Measurements from ENCODE around the gene NNT.

NNT gene

GRCh38 chr5:43571237-43571636 is 31.7 kb upstream of the NNT start:
- TF ChIP-seq GATA3 (IDR thresholded peaks at IDR 0.05; ENCODE audit: low read depth, low read length) = no peak
- TF ChIP-seq GATA2 (IDR thresholded peaks at IDR 0.05; ENCODE audit: low read depth, low read length) = no peak

GRCh38 chr5:43572357-43572756 is 30.6 kb upstream of the NNT start:
- TF ChIP-seq GATA3 (IDR thresholded peaks at IDR 0.05; ENCODE audit: low read depth, low read length) (no peak), GATA2 (IDR thresholded peaks at IDR 0.05; ENCODE audit: low read depth, low read length) (no peak)

DNA sequence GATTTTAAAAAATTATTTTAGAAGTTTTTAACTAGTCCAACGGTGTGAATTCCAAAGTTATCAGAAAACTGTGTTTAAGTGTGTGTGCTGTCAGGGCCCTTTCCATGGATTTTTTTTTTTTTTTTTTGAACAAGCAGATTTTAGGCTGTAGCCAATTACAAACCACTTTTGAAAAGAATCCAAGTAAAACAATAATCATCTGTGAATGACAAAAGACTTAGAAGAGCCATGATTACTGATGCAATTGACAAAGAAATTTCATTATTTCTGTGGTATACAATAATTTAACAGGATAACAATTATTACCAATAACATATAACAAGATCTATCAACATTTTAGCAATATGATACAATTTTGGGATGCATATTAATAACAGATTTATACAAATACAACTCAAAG is 29.9 kb upstream of the NNT start:
- no peak for TF ChIP-seq GATA3 (IDR thresholded peaks at IDR 0.05; ENCODE audit: low read depth, low read length)
- no peak for TF ChIP-seq GATA2 (IDR thresholded peaks at IDR 0.05; ENCODE audit: low read depth, low read length)

DNA sequence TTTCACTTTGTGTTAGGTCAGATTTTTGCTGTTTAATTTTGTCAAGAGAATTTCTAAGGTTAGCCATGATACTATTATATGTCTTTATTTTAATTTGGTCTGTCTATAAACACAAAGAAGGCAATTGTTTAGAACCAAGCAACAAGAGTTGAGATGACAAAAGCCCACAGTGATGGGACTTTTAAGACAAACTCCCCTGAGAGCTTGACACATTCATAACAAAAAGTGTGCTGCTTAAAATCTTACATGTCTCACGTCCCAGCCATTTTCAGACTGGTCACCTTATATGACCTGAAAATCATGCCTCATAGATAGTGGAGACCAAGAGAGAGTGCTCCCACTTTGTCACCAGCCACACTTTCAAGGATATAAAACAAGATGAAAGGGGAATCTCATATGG is 21.6 kb upstream of the NNT start:
- TF ChIP-seq GATA3 (IDR thresholded peaks at IDR 0.05; ENCODE audit: low read depth, low read length) = no peak
- no peak for TF ChIP-seq GATA2 (IDR thresholded peaks at IDR 0.05; ENCODE audit: low read depth, low read length)

GRCh38 chr5:43582082-43583005 is 20.6 kb upstream of the NNT start:
- TF ChIP-seq GATA2 (IDR thresholded peaks at IDR 0.05; ENCODE audit: low read depth, low read length) (no peak), GATA3 (IDR thresholded peaks at IDR 0.05; ENCODE audit: low read depth, low read length) (no peak)

DNA sequence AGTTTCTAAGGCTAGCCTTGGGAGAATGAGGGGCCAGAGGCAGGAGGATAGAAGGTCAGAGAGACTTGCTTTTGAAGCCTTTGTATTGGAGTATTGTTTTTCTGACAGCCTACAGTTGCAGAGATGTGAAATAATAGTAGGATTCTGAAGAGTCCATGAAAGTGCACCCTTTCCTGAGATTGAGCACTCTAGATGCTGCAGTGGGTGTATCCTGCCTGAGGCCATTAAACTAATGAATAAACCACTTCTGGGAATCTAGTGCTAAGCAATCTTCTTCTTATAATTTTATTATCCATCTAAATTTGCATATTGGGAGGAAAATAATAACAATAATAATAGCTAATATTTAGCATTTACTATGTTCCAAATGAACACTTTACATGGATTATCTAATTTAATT is 19.3 kb upstream of the NNT start:
- no peak for TF ChIP-seq GATA3 (IDR thresholded peaks at IDR 0.05; ENCODE audit: low read depth, low read length)
- no peak for TF ChIP-seq GATA2 (IDR thresholded peaks at IDR 0.05; ENCODE audit: low read depth, low read length)

- TF ChIP-seq GATA3 (IDR thresholded peaks at IDR 0.05; ENCODE audit: low read depth, low read length) = no peak
- no peak for TF ChIP-seq GATA2 (IDR thresholded peaks at IDR 0.05; ENCODE audit: low read depth, low read length)
Observed at GRCh38 chr5:43584166-43584699, 18.7 kb upstream of the NNT start.

DNA sequence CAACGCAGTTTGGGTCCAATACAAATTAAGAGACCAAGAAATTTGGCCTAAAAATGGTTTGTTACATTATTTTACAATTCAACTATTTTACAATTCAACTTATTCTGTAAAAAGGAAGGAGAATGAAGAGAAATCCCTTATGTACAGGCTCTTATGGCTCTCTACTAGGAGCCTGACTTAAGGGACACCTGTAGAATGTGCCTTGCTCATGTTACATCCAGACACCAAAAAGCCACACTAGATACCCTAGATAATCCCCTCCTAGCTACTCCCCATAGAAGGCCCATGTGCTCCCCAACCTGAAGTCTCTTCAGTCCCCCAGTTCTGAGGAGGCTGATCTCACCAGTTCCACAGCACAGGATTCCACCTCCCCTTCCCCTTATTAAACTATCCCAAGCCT is 14.1 kb upstream of the NNT start:
- TF ChIP-seq GATA2 (IDR thresholded peaks at IDR 0.05; ENCODE audit: low read depth, low read length) (no peak), GATA3 (IDR thresholded peaks at IDR 0.05; ENCODE audit: low read depth, low read length) (no peak)

- TF ChIP-seq GATA2 (IDR thresholded peaks at IDR 0.05; ENCODE audit: low read depth, low read length) = no peak
- TF ChIP-seq GATA3 (IDR thresholded peaks at IDR 0.05; ENCODE audit: low read depth, low read length) = no peak
Observed at GRCh38 chr5:43589310-43589709, 13.7 kb upstream of the NNT start.

GRCh38 chr5:43590700-43591099 is 12.3 kb upstream of the NNT start:
- TF ChIP-seq GATA3 (IDR thresholded peaks at IDR 0.05; ENCODE audit: low read depth, low read length) (no peak), GATA2 (IDR thresholded peaks at IDR 0.05; ENCODE audit: low read depth, low read length) (no peak)

DNA sequence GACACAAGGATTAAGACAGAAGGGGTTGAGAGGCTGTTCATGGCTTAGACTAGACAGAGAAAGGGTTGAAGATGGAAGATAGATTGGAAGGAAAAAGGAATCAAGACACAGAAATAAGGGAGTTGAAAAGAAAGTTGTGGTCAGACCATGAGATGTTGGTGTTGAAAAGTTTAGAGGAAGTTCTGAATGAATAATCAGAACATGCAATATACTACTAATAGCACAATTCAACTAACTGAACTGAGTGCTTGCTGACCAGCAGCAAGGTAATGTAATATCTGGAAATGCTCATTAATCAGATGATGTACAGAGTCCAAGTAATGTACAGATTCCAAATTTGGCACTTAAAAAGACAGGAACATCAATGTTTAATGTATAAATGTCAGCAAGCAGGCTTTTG is 10.6 kb upstream of the NNT start:
- TF ChIP-seq GATA3 (IDR thresholded peaks at IDR 0.05; ENCODE audit: low read depth, low read length) (no peak), GATA2 (IDR thresholded peaks at IDR 0.05; ENCODE audit: low read depth, low read length) (no peak)

DNA sequence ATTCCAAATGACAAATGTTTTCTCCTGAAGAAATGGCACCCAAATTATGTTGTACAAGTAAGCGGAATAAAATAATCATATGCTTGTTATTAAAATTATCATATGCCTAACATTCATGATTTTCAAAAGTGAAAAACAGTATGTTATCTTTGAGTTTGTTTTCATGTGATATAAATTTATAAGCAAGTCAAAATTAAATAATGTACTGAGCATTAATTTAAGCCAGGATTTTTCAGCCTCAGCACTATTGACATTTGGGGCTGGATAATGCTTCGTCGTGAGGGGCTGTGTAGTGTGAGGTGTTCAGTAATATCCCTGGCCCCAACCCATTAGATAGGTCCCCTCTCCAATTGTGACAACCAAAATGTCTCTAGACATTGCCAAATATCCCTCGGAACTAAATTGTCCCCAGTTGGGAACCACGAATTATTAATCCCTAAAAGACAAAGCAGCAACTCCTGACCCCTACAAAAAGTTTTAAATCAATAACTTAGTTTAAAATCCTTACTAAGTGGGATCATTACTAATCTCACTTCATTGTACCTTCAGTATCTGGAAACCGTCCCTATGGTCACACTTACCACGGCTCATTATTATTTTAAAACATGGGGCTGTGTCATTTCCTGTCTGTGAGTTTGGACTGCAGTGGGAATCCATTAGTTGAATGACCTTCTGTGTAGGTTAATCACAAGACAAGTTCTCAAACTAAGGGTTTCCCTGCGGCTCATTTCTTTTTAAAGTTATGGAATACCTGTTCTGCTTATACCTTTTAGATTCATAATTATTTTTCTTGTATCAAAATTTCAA is 1.3 kb upstream of the NNT start:
- TF ChIP-seq GATA2 (IDR thresholded peaks at IDR 0.05; ENCODE audit: low read depth, low read length) = no peak
- no peak for TF ChIP-seq GATA3 (IDR thresholded peaks at IDR 0.05; ENCODE audit: low read depth, low read length)

DNA sequence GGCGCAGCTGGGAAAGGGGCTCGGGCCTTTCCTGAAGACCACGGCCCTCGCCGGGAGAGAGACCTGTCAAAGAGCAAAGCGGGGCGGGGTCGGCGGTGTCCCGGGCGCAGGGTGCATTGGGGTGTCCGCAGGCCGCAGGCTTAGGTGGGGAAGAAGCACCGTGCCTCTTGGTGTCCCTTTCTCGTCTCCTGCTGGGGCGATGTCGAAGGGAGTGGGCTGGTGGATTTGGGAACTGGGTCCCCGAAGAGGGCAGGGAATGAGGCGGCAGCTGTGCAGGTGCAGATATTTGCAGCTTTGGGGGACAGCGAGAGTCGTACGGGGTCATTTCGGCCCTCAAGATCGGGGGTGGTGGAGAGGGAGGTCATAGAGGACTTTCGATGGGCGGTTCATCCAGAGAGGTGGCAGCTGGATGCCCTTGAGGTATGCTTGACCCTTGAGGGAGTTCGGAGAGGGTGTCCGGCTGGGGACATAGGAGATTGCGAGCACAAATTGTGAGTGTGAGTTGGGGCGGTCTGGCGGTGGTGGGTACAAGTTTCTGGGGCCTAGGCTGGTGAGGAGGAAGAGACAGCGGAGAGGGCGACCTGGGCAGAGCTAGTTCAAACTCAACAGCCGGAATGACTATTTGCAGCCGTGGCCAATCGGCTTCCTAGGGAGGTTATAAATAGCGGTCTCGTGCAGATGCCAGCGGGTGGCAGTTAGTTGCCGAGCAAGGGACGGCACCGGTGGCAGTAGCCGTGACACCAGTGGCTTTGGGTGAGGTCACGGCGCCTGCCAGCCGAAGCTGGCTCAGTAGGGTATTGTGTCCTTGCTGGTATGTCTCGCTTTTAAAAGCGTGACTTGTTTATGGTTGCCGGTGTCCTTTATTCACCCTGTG is 601 bp downstream of the NNT start:
- no peak for TF ChIP-seq GATA2 (IDR thresholded peaks at IDR 0.05; ENCODE audit: low read depth, low read length)

- TF ChIP-seq GATA3 (IDR thresholded peaks at IDR 0.05; ENCODE audit: low read depth, low read length) (no peak), GATA2 (IDR thresholded peaks at IDR 0.05; ENCODE audit: low read depth, low read length) (no peak)
Observed at GRCh38 chr5:43604699-43605098, 1.7 kb downstream of the NNT start.

All from SH-SY5Y (cell line).